Endothelial cell of umbilical vein (primary cell): ENCODE data around the gene UNC5CL. TPM values are rescaled to one million over a fixed set of nuclear protein-coding genes. Genes with fewer than 3 reads are reported as not detected.

Experiments used
- BruUV-seq: library from RNA; stranded (reverse); fragments of 400-500 nt; replicated peaks from 2 replicates; lab custom pipeline; 2021; lab: Mats Ljungman, UMichigan
- CTCF ChIA-PET: fragments of 300-600, 350-600 bp; sonication (Branson Sonifier 250); formaldehyde crosslinking; loops from one replicate; lab custom pipeline; 2021; ENCODE audit warnings: antibody characterized with exemption, inconsistent platforms; lab: Charles Lee
- POLR2A ChIA-PET: fragments of 300-600, 350-600 bp; sonication (Branson Sonifier 250); formaldehyde crosslinking; loops from one replicate; lab custom pipeline; 2021; ENCODE audit warnings: antibody characterized with exemption, inconsistent platforms; lab: Charles Lee
- DNase-seq: peaks from one replicate; pipeline ENCODE4 v3.0.0-alpha.2; 2011; ENCODE audit warnings: low read depth, low spot score
- FAIRE-seq: peaks from 2 replicates; lab custom pipeline; 2011; peaks lifted over from hg19 to GRCh38; lab: Jason Lieb, UNC
- H2AFZ ChIP-seq: 2 replicates; pipeline ENCODE4 v1.6.0; 2012; ENCODE audit warnings: low read depth, low read length, control low read depth, inconsistent platforms
- H3K27ac ChIP-seq: 2 replicates; pipeline ENCODE4 v1.5.1; 2011; ENCODE audit warnings: low read depth, mild to moderate bottlenecking, control low read depth, low read length, moderate library complexity; ENCODE audit not compliant: insufficient read depth
- H3K27me3 ChIP-seq, 2 experiments: 2 replicates each; pipeline versions ENCODE4 v1.6.0 to v1.6.1; 2011; ENCODE audit warnings: low read length in 2 of 2, mixed read lengths in 1 of 2; ENCODE audit not compliant: control insufficient read depth in 2 of 2, insufficient read depth in 2 of 2
- H3K36me3 ChIP-seq, 2 experiments: 2 replicates in 1 of 2; 3 replicates in 1 of 2; pipeline ENCODE4 v1.5.1; 2011; ENCODE audit warnings: low read length in 2 of 2, mild to moderate bottlenecking in 1 of 2, moderate library complexity in 1 of 2; ENCODE audit not compliant: control insufficient read depth in 2 of 2, insufficient read depth in 2 of 2; ENCODE audit errors: extremely low read depth in 1 of 2
- H3K4me1 ChIP-seq: 3 replicates; pipeline ENCODE4 v1.5.1; 2011; ENCODE audit warnings: mild to moderate bottlenecking, low read length; ENCODE audit not compliant: control insufficient read depth, insufficient read depth; ENCODE audit errors: extremely low read depth
- H3K4me2 ChIP-seq: 2 replicates; pipeline ENCODE4 v1.6.1; 2011; ENCODE audit warnings: low read length, control low read depth, mixed read lengths; ENCODE audit not compliant: insufficient read depth
- H3K4me3 ChIP-seq, 3 experiments: fragments of 200-600 bp in 1 of 3; sonication (generic), shearing (Covaris generic) in 1 of 3; replicated peaks in 1 of 3; 2 replicates each; pipeline ENCODE4 v1.5.1; 2011 to 2016; ENCODE audit warnings: control low read depth in 3 of 3, low read length in 3 of 3, mild to moderate bottlenecking in 2 of 3, inconsistent platforms in 1 of 3, low read depth in 1 of 3, moderate library complexity in 1 of 3; ENCODE audit not compliant: insufficient read depth in 1 of 3
- H3K79me2 ChIP-seq: 2 replicates; pipeline ENCODE4 v1.6.0; 2012; ENCODE audit warnings: low read length, inconsistent platforms; ENCODE audit not compliant: control insufficient read depth, insufficient read depth
- H3K9ac ChIP-seq: replicated peaks from 2 replicates; pipeline ENCODE3; 2011; ENCODE audit warnings: low read length, control low read depth; ENCODE audit not compliant: insufficient read depth; ENCODE audit errors: extremely low read depth
- H3K9me1 ChIP-seq: replicated peaks from 3 replicates; pipeline ENCODE4 v1.6.0; 2011; ENCODE audit warnings: mild to moderate bottlenecking, low read length; ENCODE audit not compliant: control insufficient read depth, insufficient read depth; ENCODE audit errors: extremely low read depth
- H3K9me3 ChIP-seq: replicated peaks from 2 replicates; pipeline ENCODE4 v1.5.1; 2012; ENCODE audit warnings: low read length, inconsistent platforms; ENCODE audit not compliant: control insufficient read depth, insufficient read depth
- H4K20me1 ChIP-seq: replicated peaks from 2 replicates; pipeline ENCODE3; 2011; ENCODE audit warnings: mild to moderate bottlenecking, low read length; ENCODE audit not compliant: control insufficient read depth, insufficient read depth; ENCODE audit errors: extremely low read depth
- CTCF ChIP-seq, 2 donors: IDR thresholded peaks; 1 replicate in 1 of 2; 2 replicates in 1 of 2; pipeline ENCODE4 v1.5.1; 2011; ENCODE audit warnings: low read length in 2 of 2, mild to moderate bottlenecking in 2 of 2, moderate library complexity in 2 of 2, control low read depth in 1 of 2, inconsistent platforms in 1 of 2, low read depth in 1 of 2; ENCODE audit not compliant: insufficient read depth in 1 of 2; ENCODE audit errors: extremely low read depth in 1 of 2
- EZH2 ChIP-seq: IDR thresholded peaks from 2 replicates; pipeline ENCODE4 v1.6.1; 2012; ENCODE audit warnings: borderline replicate concordance, low read depth, mild to moderate bottlenecking, moderate library complexity, low read length, inconsistent platforms; ENCODE audit not compliant: severe bottlenecking
- FOS ChIP-seq: IDR thresholded peaks from 2 replicates; pipeline ENCODE4 v1.6.1; 2011; ENCODE audit warnings: mild to moderate bottlenecking, low read length, moderate library complexity, borderline replicate concordance; ENCODE audit not compliant: insufficient read depth
- GATA2 ChIP-seq: IDR thresholded peaks from 2 replicates; pipeline ENCODE4 v1.7.0; 2011; ENCODE audit warnings: low read depth, mild to moderate bottlenecking, moderate library complexity, mixed read lengths, low read length; ENCODE audit not compliant: insufficient read length, insufficient read depth
- JUN ChIP-seq: IDR thresholded peaks from 2 replicates; pipeline ENCODE4 v1.6.1; 2011; ENCODE audit warnings: borderline replicate concordance, low read depth; ENCODE audit not compliant: insufficient read length, insufficient read depth
- MAX ChIP-seq: IDR thresholded peaks from 2 replicates; pipeline ENCODE4 v1.6.1; 2011; ENCODE audit not compliant: insufficient read depth, insufficient read length
- MYC ChIP-seq: IDR thresholded peaks from one replicate; pipeline ENCODE4 v1.6.1; 2011; ENCODE audit warnings: mild to moderate bottlenecking, low read depth, low read length
- POLR2A ChIP-seq: IDR thresholded peaks from 2 replicates; pipeline ENCODE4 v1.6.1; 2012; ENCODE audit warnings: low read depth, mild to moderate bottlenecking, control low read depth, low read length
- POLR2AphosphoS5 ChIP-seq: IDR thresholded peaks from 2 replicates; pipeline ENCODE4 v1.6.1; 2012; ENCODE audit warnings: low read depth, mild to moderate bottlenecking, control low read depth, low read length, moderate library complexity; ENCODE audit not compliant: insufficient read depth
- dilution Hi-C: fragments of 300-500 bp; cut with MboI; formaldehyde crosslinking; loops from one replicate; pipeline ENCODE4 v1.15.0; 2019; ENCODE audit warnings: low sequenced_read_pairs; ENCODE audit not compliant: extremely low pct_ligation_motif_present
- intact Hi-C: fragments of 100-400 bp; cut with micrococcal nuclease; formaldehyde crosslinking; loops from one replicate; pipeline ENCODE4 v1.10.0; 2022
- polyA plus RNA-seq, 4 experiments: library from polyadenylated mRNA; depleted of rRNA in 3 of 4; stranded (reverse) in 3 of 4; unstranded in 1 of 4; fragments of >200 nt; gene quantifications; 2 replicates each; pipeline versions ENCODE4 v1.2.1 to v1.2.3, GENCODE V29; 2011 to 2012; ENCODE audit warnings: missing spikeins in 1 of 4
- total RNA-seq: library from RNA; stranded (reverse); gene quantifications from 2 replicates; pipeline ENCODE4 v1.2.3, GENCODE V29; 2021

Gene UNC5CL
- total and polyA plus RNA-seq, 2 donors (not counting 3 experiments of a cell fraction or from before 2014, with no cell fraction given), result 0.14 to 0.20 TPM

- DNase-seq (no peak), FAIRE-seq (no peak)
- H4K20me1 ChIP-seq, result peaks cover 5% of the 10 kb centered on the region
- no peaks in the 10 kb centered on the region for H3K27me3 ChIP-seq
- H3K4me1 ChIP-seq, result peaks cover 7% of the 10 kb centered on the region
- H3K36me3 ChIP-seq, result peaks cover 11 to 13% of the 10 kb centered on the region in 2 experiments
- H3K9me3 ChIP-seq, result no peaks in the 10 kb centered on the region
- POLR2A ChIA-PET, result no interaction called here
- TF ChIP-seq MAX (no peak), EZH2 (no peak), POLR2A (no peak), MYC (no peak), JUN (no peak), GATA2 (no peak), FOS (no peak), CTCF (IDR thresholded peaks at IDR 0.05; ENCODE audit: extremely low read depth in 1 of 2, insufficient read depth in 1 of 2, low read depth in 1 of 2, low read length in 2 of 2) (no peak), POLR2AphosphoS5 (no peak)
- H3K9me1 ChIP-seq, result no peaks in the 10 kb centered on the region
- H3K79me2 ChIP-seq, result peaks cover 30% of the 10 kb centered on the region
- no peak overlapping the region for H3K4me2 ChIP-seq
- intact Hi-C loops, result no loop called here
- H3K27ac ChIP-seq, result no peak overlapping the region
- CTCF ChIA-PET, result no interaction called here
- no peak overlapping the region for H2AFZ ChIP-seq
- no TSS peak for BruUV-seq
- H3K4me3 ChIP-seq, result no peak overlapping the region
- dilution Hi-C loops, result no loop called here
- no peak overlapping the region for H3K9ac ChIP-seq
These were observed 46.2 kb upstream of the UNC5CL start for GRCh38 chr6:41085182-41085581.
